ENCODE measurements around the gene COL19A1. TPM values are rescaled to one million over a fixed set of nuclear protein-coding genes. Genes with fewer than 3 reads are reported as not detected.

The COL19A1 gene
- total and polyA plus RNA-seq, 2 experiments from 2014 or later, result not detected

DNA sequence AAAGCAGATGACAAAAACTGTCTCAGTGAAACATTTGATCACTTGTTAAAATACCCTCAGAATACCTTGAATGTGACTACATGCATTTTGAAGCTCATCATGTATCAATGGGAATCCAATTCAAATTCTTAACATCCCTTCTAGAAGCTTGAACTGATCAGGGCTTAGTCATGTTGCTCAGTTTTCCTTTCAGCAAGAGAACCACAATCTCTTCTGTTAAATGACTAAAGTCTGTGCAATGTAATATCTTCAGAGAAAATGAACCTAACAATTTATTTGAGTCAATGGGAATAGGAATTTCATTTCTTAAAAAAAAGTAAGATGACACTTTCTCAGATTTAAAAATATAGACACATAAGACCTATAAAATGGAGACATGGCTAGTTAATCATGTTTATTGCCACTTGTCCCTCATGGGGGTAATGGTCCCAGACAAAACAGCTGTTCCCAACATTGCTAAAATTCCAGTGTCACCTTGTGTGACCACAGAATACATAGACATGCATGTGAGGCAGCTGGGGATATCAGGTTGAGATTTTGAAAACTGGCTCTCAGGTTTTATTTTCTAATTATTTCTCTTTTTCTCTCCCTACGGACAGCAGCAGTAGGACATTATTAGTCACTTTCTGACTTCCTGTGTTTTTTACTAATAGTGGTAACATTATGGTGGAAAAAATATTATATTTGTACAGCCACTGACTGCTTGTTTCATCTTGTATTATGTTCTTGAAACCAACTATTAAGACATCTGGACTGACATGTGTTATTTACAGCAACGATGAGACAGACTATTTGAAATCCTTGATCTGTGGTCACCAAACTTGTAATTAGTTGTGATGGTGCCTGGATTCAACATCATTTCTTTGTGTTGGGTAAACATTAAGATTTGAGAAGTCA lies 244.0 kb downstream of the COL19A1 start (continued):
- TF ChIP-seq, protein P1, sequence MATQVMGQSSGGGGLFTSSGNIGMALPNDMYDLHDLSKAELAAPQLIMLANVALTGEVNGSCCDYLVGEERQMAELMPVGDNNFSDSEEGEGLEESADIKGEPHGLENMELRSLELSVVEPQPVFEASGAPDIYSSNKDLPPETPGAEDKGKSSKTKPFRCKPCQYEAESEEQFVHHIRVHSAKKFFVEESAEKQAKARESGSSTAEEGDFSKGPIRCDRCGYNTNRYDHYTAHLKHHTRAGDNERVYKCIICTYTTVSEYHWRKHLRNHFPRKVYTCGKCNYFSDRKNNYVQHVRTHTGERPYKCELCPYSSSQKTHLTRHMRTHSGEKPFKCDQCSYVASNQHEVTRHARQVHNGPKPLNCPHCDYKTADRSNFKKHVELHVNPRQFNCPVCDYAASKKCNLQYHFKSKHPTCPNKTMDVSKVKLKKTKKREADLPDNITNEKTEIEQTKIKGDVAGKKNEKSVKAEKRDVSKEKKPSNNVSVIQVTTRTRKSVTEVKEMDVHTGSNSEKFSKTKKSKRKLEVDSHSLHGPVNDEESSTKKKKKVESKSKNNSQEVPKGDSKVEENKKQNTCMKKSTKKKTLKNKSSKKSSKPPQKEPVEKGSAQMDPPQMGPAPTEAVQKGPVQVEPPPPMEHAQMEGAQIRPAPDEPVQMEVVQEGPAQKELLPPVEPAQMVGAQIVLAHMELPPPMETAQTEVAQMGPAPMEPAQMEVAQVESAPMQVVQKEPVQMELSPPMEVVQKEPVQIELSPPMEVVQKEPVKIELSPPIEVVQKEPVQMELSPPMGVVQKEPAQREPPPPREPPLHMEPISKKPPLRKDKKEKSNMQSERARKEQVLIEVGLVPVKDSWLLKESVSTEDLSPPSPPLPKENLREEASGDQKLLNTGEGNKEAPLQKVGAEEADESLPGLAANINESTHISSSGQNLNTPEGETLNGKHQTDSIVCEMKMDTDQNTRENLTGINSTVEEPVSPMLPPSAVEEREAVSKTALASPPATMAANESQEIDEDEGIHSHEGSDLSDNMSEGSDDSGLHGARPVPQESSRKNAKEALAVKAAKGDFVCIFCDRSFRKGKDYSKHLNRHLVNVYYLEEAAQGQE (IDR thresholded peaks at IDR 0.05; ENCODE audit: unreplicated experiment), result no peak
- no peak for TF ChIP-seq POLR2AphosphoS5 (IDR thresholded peaks at IDR 0.05; ENCODE audit: low read depth)
- TF ChIP-seq NANOG (IDR thresholded peaks at IDR 0.05; ENCODE audit: borderline replicate concordance), result no peak
- TF ChIP-seq, protein P2, sequence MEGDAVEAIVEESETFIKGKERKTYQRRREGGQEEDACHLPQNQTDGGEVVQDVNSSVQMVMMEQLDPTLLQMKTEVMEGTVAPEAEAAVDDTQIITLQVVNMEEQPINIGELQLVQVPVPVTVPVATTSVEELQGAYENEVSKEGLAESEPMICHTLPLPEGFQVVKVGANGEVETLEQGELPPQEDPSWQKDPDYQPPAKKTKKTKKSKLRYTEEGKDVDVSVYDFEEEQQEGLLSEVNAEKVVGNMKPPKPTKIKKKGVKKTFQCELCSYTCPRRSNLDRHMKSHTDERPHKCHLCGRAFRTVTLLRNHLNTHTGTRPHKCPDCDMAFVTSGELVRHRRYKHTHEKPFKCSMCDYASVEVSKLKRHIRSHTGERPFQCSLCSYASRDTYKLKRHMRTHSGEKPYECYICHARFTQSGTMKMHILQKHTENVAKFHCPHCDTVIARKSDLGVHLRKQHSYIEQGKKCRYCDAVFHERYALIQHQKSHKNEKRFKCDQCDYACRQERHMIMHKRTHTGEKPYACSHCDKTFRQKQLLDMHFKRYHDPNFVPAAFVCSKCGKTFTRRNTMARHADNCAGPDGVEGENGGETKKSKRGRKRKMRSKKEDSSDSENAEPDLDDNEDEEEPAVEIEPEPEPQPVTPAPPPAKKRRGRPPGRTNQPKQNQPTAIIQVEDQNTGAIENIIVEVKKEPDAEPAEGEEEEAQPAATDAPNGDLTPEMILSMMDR (conservative IDR thresholded peaks at IDR 0.05; ENCODE audit: low read depth in 2 of 2), result no peak
- TF ChIP-seq STAT1 (IDR thresholded peaks at IDR 0.05; ENCODE audit: unreplicated experiment), result no peak
- no peak for TF ChIP-seq ZNF331 (CRISPR knock-in tag; IDR thresholded peaks at IDR 0.05; ENCODE audit: low read depth)
- TF ChIP-seq JUNB (IDR thresholded peaks at IDR 0.05; ENCODE audit: unreplicated experiment), result no peak
- TF ChIP-seq, protein P3, sequence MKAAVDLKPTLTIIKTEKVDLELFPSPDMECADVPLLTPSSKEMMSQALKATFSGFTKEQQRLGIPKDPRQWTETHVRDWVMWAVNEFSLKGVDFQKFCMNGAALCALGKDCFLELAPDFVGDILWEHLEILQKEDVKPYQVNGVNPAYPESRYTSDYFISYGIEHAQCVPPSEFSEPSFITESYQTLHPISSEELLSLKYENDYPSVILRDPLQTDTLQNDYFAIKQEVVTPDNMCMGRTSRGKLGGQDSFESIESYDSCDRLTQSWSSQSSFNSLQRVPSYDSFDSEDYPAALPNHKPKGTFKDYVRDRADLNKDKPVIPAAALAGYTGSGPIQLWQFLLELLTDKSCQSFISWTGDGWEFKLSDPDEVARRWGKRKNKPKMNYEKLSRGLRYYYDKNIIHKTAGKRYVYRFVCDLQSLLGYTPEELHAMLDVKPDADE (IDR thresholded peaks at IDR 0.05), result no peak

DNA sequence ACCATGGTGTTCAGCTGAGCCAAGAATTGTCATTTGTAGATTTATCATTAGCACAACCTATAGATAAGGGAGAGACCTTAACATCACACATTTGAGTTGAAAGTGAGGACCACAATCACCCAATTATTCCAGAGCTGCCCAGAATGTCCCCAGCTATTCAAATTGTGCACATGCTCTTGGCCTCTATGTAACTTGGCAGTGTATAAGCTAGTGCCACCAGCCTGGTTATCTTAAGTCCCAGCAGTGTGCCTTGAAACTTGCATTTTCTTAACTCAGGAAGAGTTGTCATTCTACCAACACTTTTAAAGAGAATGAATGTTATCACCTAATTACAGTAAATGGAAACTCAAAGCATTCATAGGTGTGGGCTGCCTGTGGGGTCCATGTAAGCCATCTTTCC lies 245.4 kb downstream of the COL19A1 start:
- no peak overlapping the region for H2AFZ ChIP-seq
- H3K9me2 ChIP-seq (ENCODE audit: insufficient read depth), result no peaks in the 10 kb centered on the region
- H3K27ac Mint-ChIP-seq, result no peak overlapping the region
- H3K9me3 Mint-ChIP-seq, result no peaks in the 10 kb centered on the region
- ATAC-seq (no peak), DNase-seq (ENCODE audit: low spot score) (no peak)
- no peak overlapping the region for H3K4me3 ChIP-seq
- H3K79me2 ChIP-seq (replicated peaks; ENCODE audit: insufficient read depth), result no peaks in the 10 kb centered on the region
- H3K4me2 ChIP-seq, result no peak overlapping the region
- no peaks in the 10 kb centered on the region for H3F3A ChIP-seq (replicated peaks; ENCODE audit: low read depth)
- H3K36me3 ChIP-seq (ENCODE audit: insufficient read depth), result no peaks in the 10 kb centered on the region
- no peaks in the 10 kb centered on the region for H4K20me1 ChIP-seq (replicated peaks; ENCODE audit: insufficient read depth)
- no peaks in the 10 kb centered on the region for H3K27me3 Mint-ChIP-seq (ENCODE audit: insufficient read depth, low read depth, poor library complexity)
- no peaks in the 10 kb centered on the region for H3K36me3 Mint-ChIP-seq (ENCODE audit: low read depth)
- peaks cover 11% of the 10 kb centered on the region; the same call in 2 of the 3 replicates for H3K4me1 Mint-ChIP-seq
- no peaks in the 10 kb centered on the region for H3K27me3 ChIP-seq (ENCODE audit: insufficient read depth)
- peaks cover 9% of the 10 kb centered on the region; the same call in 1 of the 2 replicates for H3K4me1 ChIP-seq (ENCODE audit: insufficient read depth)
- H3K4me3 Mint-ChIP-seq, result no peak overlapping the region
- H3K27ac ChIP-seq (ENCODE audit: low read depth), result no peak overlapping the region
- TF ChIP-seq EZH2 (IDR thresholded peaks at IDR 0.05; ENCODE audit: low read depth, unreplicated experiment) (no peak), ZNF331 (CRISPR knock-in tag; IDR thresholded peaks at IDR 0.05; ENCODE audit: low read depth) (no peak), NANOG (IDR thresholded peaks at IDR 0.05; ENCODE audit: borderline replicate concordance) (no peak), STAT1 (IDR thresholded peaks at IDR 0.05; ENCODE audit: unreplicated experiment) (no peak)
- TF ChIP-seq, protein P2 (conservative IDR thresholded peaks at IDR 0.05; ENCODE audit: low read depth in 2 of 2), result no peak
- TF ChIP-seq, protein P3 (IDR thresholded peaks at IDR 0.05), result no peak

All from GM23338 (cell line).